ENCODE measurements around the gene LRP3. TPM values are rescaled to one million over a fixed set of nuclear protein-coding genes. Genes with fewer than 3 reads are reported as not detected.

The LRP3 gene
- total and polyA plus RNA-seq, 2 of the 13 experiments (the other 11 are each of a cell fraction or from before 2014, with no cell fraction given): 17.6 to 51.6 TPM

GRCh38 chr19:33219261-33219815 lies 25.2 kb downstream of the LRP3 start (continued):
- peak; percentile 36; the same call in 1 of the 2 replicates for TF ChIP-seq ZNF687 (CRISPR knock-in tag; IDR thresholded peaks at IDR 0.05)
- TF ChIP-seq ZFP36 (IDR thresholded peaks at IDR 0.05; ENCODE audit: borderline replicate concordance, low read depth, low read length, partially characterized antibody): peak; percentile 53
- TF ChIP-seq XRCC5 (optimal IDR thresholded peaks at IDR 0.05; ENCODE audit: low read length): peak; percentile 56
- TF ChIP-seq ZNF260 (CRISPR knock-in tag; IDR thresholded peaks at IDR 0.05; ENCODE audit: borderline replicate concordance, low read depth): no peak
- TF ChIP-seq ZFX (CRISPR knock-in tag; IDR thresholded peaks at IDR 0.05; ENCODE audit: low read depth): 0 out of 2 replicates have a peak, but pooled peaks have one; percentile 24
- TF ChIP-seq MED13 (CRISPR knock-in tag; IDR thresholded peaks at IDR 0.05): no peak
- TF ChIP-seq STAG1 (CRISPR knock-in tag; IDR thresholded peaks at IDR 0.05): peak; percentile 64
- 0 out of 2 replicates have a peak, but pooled peaks have one; percentile 13 for TF ChIP-seq ZNF280B (CRISPR knock-in tag; IDR thresholded peaks at IDR 0.05; ENCODE audit: borderline replicate concordance)
- no peak for TF ChIP-seq IRX3 (CRISPR knock-in tag; IDR thresholded peaks at IDR 0.05; ENCODE audit: borderline replicate concordance, low read depth)
- no peak for TF ChIP-seq ZNF503 (CRISPR knock-in tag; IDR thresholded peaks at IDR 0.05)
- peak; percentile 70 for TF ChIP-seq PATZ1 (CRISPR knock-in tag; IDR thresholded peaks at IDR 0.05)
- no peak for TF ChIP-seq FOXA1 (IDR thresholded peaks at IDR 0.05)
- no peak for TF ChIP-seq FOXA1 (CRISPR knock-in tag; IDR thresholded peaks at IDR 0.05)
- TF ChIP-seq ZNF552 (CRISPR knock-in tag; IDR thresholded peaks at IDR 0.05; ENCODE audit: borderline replicate concordance): no peak
- TF ChIP-seq MLXIP (CRISPR knock-in tag; IDR thresholded peaks at IDR 0.05; ENCODE audit: borderline replicate concordance): no peak
- no peak for TF ChIP-seq ZNF841 (CRISPR knock-in tag; IDR thresholded peaks at IDR 0.05; ENCODE audit: borderline replicate concordance)
